Measurements from ENCODE around the gene HLA-E.
"Not testable (repeated sequence)": the region's sequence is repeated elsewhere in the genome, so short reads cannot be mapped to it uniquely, and the experiment has no call there.

Gene HLA-E

GRCh38 chr6:30489081-30490025 lies at the start of gene HLA-E:
Gene HLA-E, plus strand, starts transcription at chr6:30489509. Its CDS starts 23 bp downstream, at chr6:30489532.
- DNase-seq, result peak; percentile 93

GRCh38 chr6:30441171-30441570 lies 48.1 kb upstream of the HLA-E start:
- no peak for DNase-seq

GRCh38 chr6:30443657-30444450 lies 45.5 kb upstream of the HLA-E start:
- DNase-seq, result no peak

GRCh38 chr6:30444451-30444742 lies 44.9 kb upstream of the HLA-E start:
- no peak for DNase-seq

GRCh38 chr6:30446259-30446658 lies 43.0 kb upstream of the HLA-E start:
- DNase-seq, result no peak

GRCh38 chr6:30447237-30447636 lies 42.1 kb upstream of the HLA-E start:
- peak; percentile 15 for DNase-seq

GRCh38 chr6:30450548-30450908 lies 38.8 kb upstream of the HLA-E start:
- DNase-seq, result no peak

GRCh38 chr6:30450909-30451841 lies 38.1 kb upstream of the HLA-E start:
- DNase-seq, result no peak

- no peak for DNase-seq
These were observed 36.4 kb upstream of the HLA-E start for GRCh38 chr6:30452736-30453507.

GRCh38 chr6:30453508-30454116 lies 35.7 kb upstream of the HLA-E start:
- DNase-seq, result peak; percentile 40

GRCh38 chr6:30459145-30459544 lies 30.2 kb upstream of the HLA-E start:
- DNase-seq, result no peak

- no peak for DNase-seq
These were observed 28.3 kb upstream of the HLA-E start for GRCh38 chr6:30461055-30461454.

- no peak for DNase-seq
These were observed 26.8 kb upstream of the HLA-E start for GRCh38 chr6:30462482-30462881.

- DNase-seq, result no peak
These were observed 26.1 kb upstream of the HLA-E start for GRCh38 chr6:30463242-30463641.

GRCh38 chr6:30463651-30464618 lies 25.4 kb upstream of the HLA-E start:
- no peak for DNase-seq

- no peak for DNase-seq
These were observed 23.6 kb upstream of the HLA-E start for GRCh38 chr6:30465595-30466306.

GRCh38 chr6:30470968-30471367 lies 18.3 kb upstream of the HLA-E start:
- no peak for DNase-seq

- DNase-seq, result not testable (repeated sequence)
These were observed 14.2 kb upstream of the HLA-E start for GRCh38 chr6:30475116-30475515.

GRCh38 chr6:30480536-30481156 lies 8.7 kb upstream of the HLA-E start:
- no peak for DNase-seq
